PFSK-1 (cell line): ENCODE measurements around the gene NAXD. TPM values are rescaled to one million over a fixed set of nuclear protein-coding genes. Genes with fewer than 3 reads are reported as not detected.

ENCODE experiments used
- FOXP2 ChIP-seq: optimal IDR thresholded peaks from 2 replicates; pipeline ENCODE3; 2011; ENCODE audit warnings: borderline replicate concordance, control low read depth, inconsistent platforms; ENCODE audit not compliant: insufficient read depth; ENCODE audit errors: extremely low read length, extremely low read depth
- POLR2AphosphoS5 ChIP-seq: IDR thresholded peaks from 2 replicates; pipeline ENCODE4 v1.6.1; 2012; ENCODE audit warnings: low read depth, mild to moderate bottlenecking, control low read depth, low read length, moderate library complexity
- REST ChIP-seq, 2 experiments: IDR thresholded peaks; 2 replicates each; pipeline versions ENCODE4 v1.6.1 to v1.8.0; 2011 to 2012; ENCODE audit warnings: low read depth in 2 of 2, low read length in 2 of 2, control low read depth in 1 of 2, inconsistent platforms in 1 of 2, mild to moderate bottlenecking in 1 of 2, moderate library complexity in 1 of 2; ENCODE audit not compliant: insufficient read depth in 1 of 2
- SIN3A ChIP-seq: IDR thresholded peaks from 2 replicates; pipeline ENCODE4 v1.6.1; 2012; ENCODE audit warnings: mild to moderate bottlenecking, low read length, moderate library complexity, borderline replicate concordance; ENCODE audit not compliant: insufficient read depth
- TAF1 ChIP-seq: IDR thresholded peaks from 2 replicates; pipeline ENCODE4 v1.6.1; 2012; ENCODE audit warnings: low read length, control low read depth, borderline replicate concordance; ENCODE audit not compliant: insufficient read depth
- polyA plus RNA-seq: library from polyadenylated mRNA; unstranded; fragments of >200 nt; gene quantifications from one replicate; pipeline ENCODE4 v1.2.1, GENCODE V29; 2012; ENCODE audit warnings: low read depth, missing spikeins; ENCODE audit not compliant: insufficient read length

NAXD gene
- polyA plus RNA-seq = 18.8 TPM

- peak; percentile 56 for TF ChIP-seq FOXP2
- TF ChIP-seq REST (IDR thresholded peaks at IDR 0.05; ENCODE audit: insufficient read depth in 1 of 2, low read depth in 2 of 2, low read length in 2 of 2) = no peak
- TF ChIP-seq POLR2AphosphoS5 = no peak; the same call in none of the 2 replicates
- TF ChIP-seq TAF1 = peak; percentile 52; the same call in 1 of the 2 replicates
- no peak for TF ChIP-seq SIN3A
Measured at GRCh38 chr13:110615322-110616102, at the start of gene NAXD. NAXD (plus strand) TSS chr13:110615545; CDS start chr13:110615602, 57 bp downstream.

GRCh38 chr13:110566171-110566570, 49.2 kb upstream of the NAXD start:
- TF ChIP-seq TAF1 (no peak), SIN3A (no peak), REST (IDR thresholded peaks at IDR 0.05; ENCODE audit: insufficient read depth in 1 of 2, low read depth in 2 of 2, low read length in 2 of 2) (no peak), FOXP2 (no peak), POLR2AphosphoS5 (no peak)

- TF ChIP-seq REST (IDR thresholded peaks at IDR 0.05; ENCODE audit: insufficient read depth in 1 of 2, low read depth in 2 of 2, low read length in 2 of 2) (no peak), SIN3A (no peak)
Measured at GRCh38 chr13:110568612-110569011, 46.7 kb upstream of the NAXD start.

GRCh38 chr13:110570886-110571285, 44.5 kb upstream of the NAXD start:
- TF ChIP-seq SIN3A (no peak), TAF1 (no peak), POLR2AphosphoS5 (no peak), REST (IDR thresholded peaks at IDR 0.05; ENCODE audit: insufficient read depth in 1 of 2, low read depth in 2 of 2, low read length in 2 of 2) (no peak)
